Natural killer cell (primary cell): ENCODE data around the gene DNAAF8. TPM values are rescaled to one million over a fixed set of nuclear protein-coding genes. Genes with fewer than 3 reads are reported as not detected.

Experiments used
- ATAC-seq, 3 donors: fragments of 150-1000 bp in 2 of 3; fragments of 200-7000 bp in 1 of 3; cut with Tn5 transposase; 1 replicate in 1 of 3; 2 replicates in 2 of 3; pipeline ENCODE4 v1.10.0; 2021; ENCODE audit warnings: mild to moderate bottlenecking in 2 of 3, moderate library complexity in 2 of 3
- DNase-seq, 2 donors: peaks; one replicate each; pipeline versions ENCODE4 v3.0.0 to v3.0.0-alpha.2; 2013 to 2021; ENCODE audit warnings: mixed read lengths in 1 of 2
- H3K27ac ChIP-seq: one replicate; pipeline ENCODE4 v1.5.1; 2013; ENCODE audit warnings: mild to moderate bottlenecking, low read length
- H3K27me3 ChIP-seq: one replicate; pipeline ENCODE4 v1.6.1; 2013; ENCODE audit warnings: low read length; ENCODE audit not compliant: control insufficient read depth, insufficient read depth
- H3K36me3 ChIP-seq: one replicate; pipeline ENCODE4 v1.6.1; 2013; ENCODE audit warnings: low read length; ENCODE audit not compliant: control insufficient read depth, insufficient read depth
- H3K4me1 ChIP-seq: one replicate; pipeline ENCODE4 v1.6.1; 2013; ENCODE audit warnings: low read length; ENCODE audit not compliant: control insufficient read depth, insufficient read depth
- H3K4me3 ChIP-seq: one replicate; pipeline ENCODE4 v1.5.1; 2013; ENCODE audit warnings: low read length
- H3K9me3 ChIP-seq: one replicate; pipeline ENCODE4 v1.6.1; 2013; ENCODE audit warnings: low read length; ENCODE audit not compliant: control insufficient read depth, insufficient read depth
- H3K27ac Mint-ChIP-seq, 2 donors: one replicate each; pipeline ENCODE4 v1.8.0; 2022; ENCODE audit warnings: mild to moderate bottlenecking in 2 of 2, mixed read lengths in 2 of 2, moderate library complexity in 1 of 2
- H3K27me3 Mint-ChIP-seq, 2 donors: one replicate each; pipeline ENCODE4 v1.8.0; 2022; ENCODE audit warnings: low read depth in 2 of 2, mixed read lengths in 2 of 2
- H3K36me3 Mint-ChIP-seq: one replicate; pipeline ENCODE4 v1.8.0; 2022; ENCODE audit warnings: mixed read lengths
- H3K4me1 Mint-ChIP-seq, 2 donors: one replicate each; pipeline ENCODE4 v1.8.0; 2022; ENCODE audit warnings: mixed read lengths in 2 of 2
- H3K4me3 Mint-ChIP-seq: one replicate; pipeline ENCODE4 v1.8.0; 2022; ENCODE audit warnings: mild to moderate bottlenecking, moderate library complexity, mixed read lengths
- H3K9me3 Mint-ChIP-seq, 2 donors: one replicate each; pipeline ENCODE4 v1.8.0; 2022; ENCODE audit warnings: mixed read lengths in 2 of 2
- WGBS: methylation state at CpG from one replicate; pipeline ENCODE4 v1.1.7; 2013; ENCODE audit warnings: missing lambda C conversion rate; ENCODE audit not compliant: insufficient coverage; 5-methylcytosine and 5-hydroxymethylcytosine counted together
- intact Hi-C: fragments of 100-400 bp; cut with micrococcal nuclease; formaldehyde crosslinking; loops from one replicate; pipeline ENCODE4 v1.14.2; 2022
- total RNA-seq, 4 donors: library from RNA; stranded (reverse); fragments of 120-200 nt in 1 of 4; gene quantifications; one replicate each; pipeline versions ENCODE4 v1.2.3 to v1.2.4, GENCODE V29; 2013 to 2022
- TF ChIP-seq, protein P1 (sequence below): fragments of 200-600 bp; IDR thresholded peaks from one replicate; pipeline ENCODE4 v1.8.0; 2022; ENCODE audit warnings: antibody characterized with exemption

Gene DNAAF8
- total RNA-seq, 3 donors from 2014 or later (not counting 1 experiment from before 2014, with no cell fraction given): 0.54 TPM; not detected in 2

GRCh38 chr16:4787068-4787467 is 52.7 kb downstream of the DNAAF8 start:
- Histone ChIP-seq H3K4me1 (no peaks in the 10 kb centered on the region), H3K27me3 (no peaks in the 10 kb centered on the region), H3K27ac (no peak overlapping the region), H3K9me3 (no peaks in the 10 kb centered on the region), H3K4me3 (no peak overlapping the region), H3K36me3 (no peaks in the 10 kb centered on the region)
- H3K27me3 Mint-ChIP-seq: peaks cover 0 to 5% of the 10 kb centered on the region in 2 donors
- H3K9me3 Mint-ChIP-seq: no peaks in the 10 kb centered on the region
- no peaks in the 10 kb centered on the region for H3K4me1 Mint-ChIP-seq
- intact Hi-C loops: no loop called here
- no peak overlapping the region for H3K27ac Mint-ChIP-seq
- no peak for DNase-seq
- TF ChIP-seq, protein P1, sequence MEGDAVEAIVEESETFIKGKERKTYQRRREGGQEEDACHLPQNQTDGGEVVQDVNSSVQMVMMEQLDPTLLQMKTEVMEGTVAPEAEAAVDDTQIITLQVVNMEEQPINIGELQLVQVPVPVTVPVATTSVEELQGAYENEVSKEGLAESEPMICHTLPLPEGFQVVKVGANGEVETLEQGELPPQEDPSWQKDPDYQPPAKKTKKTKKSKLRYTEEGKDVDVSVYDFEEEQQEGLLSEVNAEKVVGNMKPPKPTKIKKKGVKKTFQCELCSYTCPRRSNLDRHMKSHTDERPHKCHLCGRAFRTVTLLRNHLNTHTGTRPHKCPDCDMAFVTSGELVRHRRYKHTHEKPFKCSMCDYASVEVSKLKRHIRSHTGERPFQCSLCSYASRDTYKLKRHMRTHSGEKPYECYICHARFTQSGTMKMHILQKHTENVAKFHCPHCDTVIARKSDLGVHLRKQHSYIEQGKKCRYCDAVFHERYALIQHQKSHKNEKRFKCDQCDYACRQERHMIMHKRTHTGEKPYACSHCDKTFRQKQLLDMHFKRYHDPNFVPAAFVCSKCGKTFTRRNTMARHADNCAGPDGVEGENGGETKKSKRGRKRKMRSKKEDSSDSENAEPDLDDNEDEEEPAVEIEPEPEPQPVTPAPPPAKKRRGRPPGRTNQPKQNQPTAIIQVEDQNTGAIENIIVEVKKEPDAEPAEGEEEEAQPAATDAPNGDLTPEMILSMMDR: no peak
- no peaks in the 10 kb centered on the region for H3K36me3 Mint-ChIP-seq
- 89% methylated on average over 8 of the region's 8 CpGs for WGBS
- no peak for ATAC-seq
- no peak overlapping the region for H3K4me3 Mint-ChIP-seq

GRCh38 chr16:4787627-4788482 is 53.5 kb downstream of the DNAAF8 start, which contains the start of gene SEPTIN12:
SEPTIN12 (minus strand) TSS chr16:4788345; CDS start chr16:4787645, 700 bp downstream.
- Histone ChIP-seq H3K36me3 (no peaks in the 10 kb centered on the region), H3K4me1 (no peaks in the 10 kb centered on the region), H3K4me3 (no peak within 1 kb of the TSS), H3K27ac (no peak within 1 kb of the TSS), H3K9me3 (no peaks in the 10 kb centered on the region), H3K27me3 (no peaks in the 10 kb centered on the region)
- TF ChIP-seq, protein P1: no peak
- ATAC-seq: no peak
- WGBS: 82% methylated on average over 13 of the region's 14 CpGs
- no peak within 1 kb of the TSS for H3K27ac Mint-ChIP-seq
- no peaks in the 10 kb centered on the region for H3K9me3 Mint-ChIP-seq
- H3K36me3 Mint-ChIP-seq: no peaks in the 10 kb centered on the region
- peaks cover 0 to 5% of the 10 kb centered on the region in 2 donors for H3K27me3 Mint-ChIP-seq
- DNase-seq: no peak
- no peaks in the 10 kb centered on the region for H3K4me1 Mint-ChIP-seq
- no peak within 1 kb of the TSS for H3K4me3 Mint-ChIP-seq
- intact Hi-C loops: no loop called here

DNA sequence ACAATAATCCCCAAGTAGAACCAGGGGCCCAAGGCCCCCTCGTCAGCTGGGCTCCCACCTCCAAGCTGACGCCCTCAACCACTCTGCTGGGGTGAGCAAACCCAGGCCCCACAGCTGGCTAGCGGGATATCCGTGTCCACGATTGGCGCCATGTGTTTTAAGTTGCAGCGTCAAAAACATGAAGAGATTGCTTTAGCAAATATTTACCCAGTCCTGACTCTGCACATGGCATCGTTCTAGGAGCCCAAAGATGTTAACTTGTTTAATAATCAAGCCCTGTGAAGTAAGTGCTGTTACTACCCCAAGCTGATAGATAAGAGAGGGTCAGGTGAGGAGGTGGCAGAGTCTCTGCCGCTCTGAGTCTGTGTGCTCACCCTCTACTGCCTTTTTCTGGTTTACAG is 54.2 kb downstream of the DNAAF8 start:
- Histone ChIP-seq H3K9me3 (no peaks in the 10 kb centered on the region), H3K27ac (no peak overlapping the region), H3K4me1 (no peaks in the 10 kb centered on the region), H3K36me3 (no peaks in the 10 kb centered on the region), H3K27me3 (no peaks in the 10 kb centered on the region), H3K4me3 (no peak overlapping the region)
- H3K4me1 Mint-ChIP-seq: no peaks in the 10 kb centered on the region
- TF ChIP-seq, protein P1: no peak
- DNase-seq: no peak
- no peak overlapping the region for H3K4me3 Mint-ChIP-seq
- H3K27me3 Mint-ChIP-seq: peaks cover 0 to 5% of the 10 kb centered on the region in 2 donors
- 79% methylated on average over 9 of the region's 9 CpGs for WGBS
- intact Hi-C loops: no loop called here
- no peaks in the 10 kb centered on the region for H3K9me3 Mint-ChIP-seq
- no peak for ATAC-seq
- H3K36me3 Mint-ChIP-seq: no peaks in the 10 kb centered on the region
- H3K27ac Mint-ChIP-seq: no peak overlapping the region
